GM21390 (cell line): Measurements from ENCODE around the gene MED12.

Experiments used
- ATAC-seq: cut with Tn5 transposase; IDR thresholded peaks from one replicate; pipeline ENCODE4 v1.9.1; 2021; ENCODE audit not compliant: unreplicated experiment

Gene MED12

DNA sequence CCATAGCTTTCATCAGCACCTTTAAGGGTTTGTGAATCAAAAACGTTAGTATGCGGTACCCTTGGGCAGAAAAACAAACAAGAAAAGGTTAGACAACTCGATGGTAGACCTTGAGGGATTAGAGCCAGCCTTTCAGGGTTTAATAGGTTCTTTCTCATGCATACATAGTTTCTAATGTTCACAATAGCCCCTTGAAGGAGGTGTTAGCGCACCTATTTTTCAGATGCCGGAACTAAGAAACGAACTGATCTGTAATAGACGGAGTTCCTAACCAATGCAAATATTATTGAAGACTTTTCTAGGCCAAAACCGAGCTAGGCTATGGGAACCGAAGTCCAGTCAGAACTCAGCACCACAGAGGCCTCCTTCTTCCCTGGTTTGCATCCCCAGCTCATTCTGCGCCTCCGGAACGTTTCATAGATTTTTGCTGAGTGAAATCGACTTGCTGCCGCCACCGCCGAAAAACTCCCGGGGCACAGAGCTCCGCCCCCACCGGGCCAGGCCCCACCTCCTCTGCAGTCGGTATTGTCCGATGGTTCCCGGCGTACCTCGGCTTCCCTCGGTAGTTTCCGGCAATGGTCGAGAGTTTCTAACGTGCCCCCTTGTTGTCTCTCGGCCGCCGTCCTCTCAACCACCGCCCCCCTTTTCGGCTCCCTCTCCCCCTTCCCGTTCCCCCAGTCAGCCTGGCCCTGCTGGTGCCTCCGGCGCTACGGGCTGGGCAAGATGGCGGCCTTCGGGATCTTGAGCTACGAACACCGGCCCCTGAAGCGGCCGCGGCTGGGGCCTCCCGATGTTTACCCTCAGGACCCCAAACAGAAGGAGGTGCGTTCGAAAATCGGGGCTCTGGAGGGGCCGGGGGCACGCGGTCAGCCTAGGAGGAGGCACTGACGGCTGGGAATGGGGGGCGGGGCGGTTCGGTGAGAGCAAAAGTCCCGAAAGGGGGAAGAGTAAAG, at the start of gene MED12:
Gene MED12, plus strand, starts transcription at position 565 of the 953 bp plus-strand sequence. Its CDS starts 159 bp downstream, at position 724.
- peak; percentile 97 for ATAC-seq

- no peak for ATAC-seq
These were observed 47.9 kb upstream of the MED12 start for GRCh38 chrX:71070531-71070930.

GRCh38 chrX:71081330-71082123, 36.9 kb upstream of the MED12 start:
- no peak for ATAC-seq

DNA sequence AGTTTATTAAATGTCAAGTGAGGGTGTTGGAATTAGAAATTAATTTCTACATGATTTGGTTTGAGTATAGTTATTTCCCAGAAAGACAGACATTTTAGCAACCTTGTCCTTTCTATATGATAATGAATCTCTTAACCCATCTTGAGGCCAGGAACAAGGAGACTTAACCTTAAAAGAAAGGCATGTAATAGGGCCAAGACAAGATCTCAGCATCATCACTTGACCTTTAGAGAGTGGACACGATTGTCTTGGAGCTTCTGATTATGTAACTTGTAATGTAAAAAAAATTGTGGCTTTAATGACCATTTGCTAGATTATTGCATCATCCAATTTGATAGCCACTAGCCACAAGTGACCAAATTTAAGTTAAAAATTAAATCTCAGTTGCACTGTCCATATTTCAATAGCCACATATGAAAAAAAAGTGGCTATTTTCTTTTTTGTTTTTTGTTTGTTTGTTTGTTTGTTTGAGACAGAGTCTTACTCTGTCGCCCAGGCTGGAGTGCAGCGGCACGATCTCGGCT, 36.2 kb upstream of the MED12 start:
- no peak for ATAC-seq

DNA sequence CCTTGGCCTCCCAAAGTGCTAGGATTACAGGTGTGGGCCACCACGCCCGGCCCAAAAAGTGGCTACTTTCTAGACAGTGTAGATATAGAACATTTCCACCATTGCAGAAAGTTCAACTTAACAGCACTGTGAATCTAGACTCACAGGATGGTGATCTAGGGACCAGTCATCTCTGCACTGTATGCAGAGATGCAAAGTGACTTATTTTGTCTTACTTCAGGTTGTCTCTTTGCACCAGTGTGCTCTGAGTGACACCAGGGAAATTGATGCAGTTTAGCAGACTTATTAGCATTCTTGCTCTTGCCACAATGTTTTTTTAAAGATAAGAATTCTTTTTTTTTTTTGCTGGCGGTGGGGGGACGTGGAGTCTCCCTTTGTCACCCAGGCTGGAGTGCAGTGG, 35.6 kb upstream of the MED12 start:
- no peak for ATAC-seq

- ATAC-seq = no peak
These were observed 32.5 kb upstream of the MED12 start for GRCh38 chrX:71085900-71086299.

- no peak for ATAC-seq
These were observed 27.1 kb upstream of the MED12 start for GRCh38 chrX:71091263-71091662.

- ATAC-seq = no peak
These were observed 23.4 kb upstream of the MED12 start for GRCh38 chrX:71095033-71095432.

GRCh38 chrX:71095555-71095980, 22.8 kb upstream of the MED12 start, which contains the start of gene FOXO4:
TSS of gene FOXO4 (plus strand) at chrX:71095851. CDS start at chrX:71096529, 678 bp downstream.
- ATAC-seq = peak; percentile 91

GRCh38 chrX:71095981-71096759, 22.2 kb upstream of the MED12 start:
- ATAC-seq = peak; percentile 8

- ATAC-seq = no peak
These were observed 21.7 kb upstream of the MED12 start for GRCh38 chrX:71096760-71097032.

DNA sequence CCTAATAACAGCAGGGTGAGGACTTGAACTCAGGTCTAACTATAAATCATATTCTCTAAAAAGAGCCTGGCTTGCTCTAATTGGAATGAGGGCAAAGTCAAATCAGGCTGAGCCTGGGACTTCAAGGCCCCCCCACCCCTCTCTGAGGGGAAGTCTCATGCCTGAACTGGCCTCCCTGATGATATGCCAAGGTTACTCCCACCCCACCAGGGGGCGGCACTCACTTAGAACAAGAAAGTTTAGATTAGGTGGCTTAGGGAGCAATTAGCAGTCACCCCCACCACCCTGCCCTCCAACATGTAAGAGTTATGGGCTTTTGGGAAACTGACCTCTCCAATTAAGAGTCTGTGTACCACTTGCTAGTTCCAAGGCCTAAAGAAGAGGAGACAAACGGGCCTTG, 20.1 kb upstream of the MED12 start:
- ATAC-seq = no peak

DNA sequence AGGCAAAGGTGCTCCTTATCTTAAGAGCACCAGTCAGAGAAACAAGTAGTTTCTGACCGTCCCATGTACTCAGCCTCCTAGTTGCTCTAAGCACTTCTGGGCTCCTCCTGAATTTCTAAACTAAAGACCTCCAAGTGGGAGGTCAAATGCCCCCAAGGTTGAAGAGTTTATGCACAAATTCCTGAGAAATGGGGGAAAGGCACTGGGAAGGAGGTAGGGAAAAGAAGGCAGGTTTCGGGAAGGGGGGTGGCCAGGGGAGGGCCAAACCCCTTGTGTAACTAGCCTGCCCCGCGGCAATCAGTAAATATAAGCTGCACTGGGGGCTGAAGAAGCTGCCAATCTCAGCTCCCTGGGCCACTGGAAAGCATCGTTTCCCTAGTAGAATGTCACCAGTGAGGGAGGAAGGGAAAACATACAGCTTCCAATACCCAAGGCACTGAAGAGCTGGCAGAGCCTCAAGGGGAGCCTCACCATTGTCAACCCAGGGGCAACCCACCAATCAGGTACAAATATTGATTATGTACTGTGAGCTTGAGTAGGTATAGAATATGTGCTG, 19.4 kb upstream of the MED12 start:
- ATAC-seq = no peak

GRCh38 chrX:71099736-71100135, 18.7 kb upstream of the MED12 start:
- ATAC-seq = no peak

DNA sequence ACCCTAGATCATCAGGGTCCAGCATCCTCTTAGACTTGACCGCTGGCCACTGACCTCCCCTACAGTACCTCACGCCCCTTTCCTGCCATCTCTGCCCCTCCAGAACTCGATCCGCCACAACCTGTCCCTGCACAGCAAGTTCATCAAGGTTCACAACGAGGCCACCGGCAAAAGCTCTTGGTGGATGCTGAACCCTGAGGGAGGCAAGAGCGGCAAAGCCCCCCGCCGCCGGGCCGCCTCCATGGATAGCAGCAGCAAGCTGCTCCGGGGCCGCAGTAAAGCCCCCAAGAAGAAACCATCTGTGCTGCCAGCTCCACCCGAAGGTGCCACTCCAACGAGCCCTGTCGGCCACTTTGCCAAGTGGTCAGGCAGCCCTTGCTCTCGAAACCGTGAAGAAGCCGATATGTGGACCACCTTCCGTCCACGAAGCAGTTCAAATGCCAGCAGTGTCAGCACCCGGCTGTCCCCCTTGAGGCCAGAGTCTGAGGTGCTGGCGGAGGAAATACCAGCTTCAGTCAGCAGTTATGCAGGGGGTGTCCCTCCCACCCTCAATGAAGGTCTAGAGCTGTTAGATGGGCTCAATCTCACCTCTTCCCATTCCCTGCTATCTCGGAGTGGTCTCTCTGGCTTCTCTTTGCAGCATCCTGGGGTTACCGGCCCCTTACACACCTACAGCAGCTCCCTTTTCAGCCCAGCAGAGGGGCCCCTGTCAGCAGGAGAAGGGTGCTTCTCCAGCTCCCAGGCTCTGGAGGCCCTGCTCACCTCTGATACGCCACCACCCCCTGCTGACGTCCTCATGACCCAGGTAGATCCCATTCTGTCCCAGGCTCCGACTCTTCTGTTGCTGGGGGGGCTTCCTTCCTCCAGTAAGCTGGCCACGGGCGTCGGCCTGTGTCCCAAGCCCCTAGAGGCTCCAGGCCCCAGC, 17.6 kb upstream of the MED12 start:
- no peak for ATAC-seq

DNA sequence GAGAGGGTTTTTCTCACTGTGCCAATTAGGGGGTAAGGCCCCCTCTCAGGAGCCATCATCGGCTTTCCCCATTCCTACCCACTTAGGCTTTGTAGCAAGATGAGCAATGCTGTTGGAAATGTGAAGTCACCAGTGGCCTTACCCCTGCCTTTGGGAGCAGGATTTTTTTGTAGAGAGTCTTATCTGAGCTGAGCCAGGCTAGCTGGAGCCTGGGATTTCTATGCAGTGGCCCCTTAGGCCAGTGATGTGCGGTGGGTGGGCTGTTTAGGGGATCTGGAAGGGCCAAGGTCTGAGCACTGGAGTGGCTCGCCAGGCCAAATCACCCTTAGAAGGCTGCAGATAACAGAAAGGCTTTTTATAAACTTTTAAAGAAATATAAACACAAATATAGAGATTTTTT, 16.1 kb upstream of the MED12 start:
- ATAC-seq = no peak

DNA sequence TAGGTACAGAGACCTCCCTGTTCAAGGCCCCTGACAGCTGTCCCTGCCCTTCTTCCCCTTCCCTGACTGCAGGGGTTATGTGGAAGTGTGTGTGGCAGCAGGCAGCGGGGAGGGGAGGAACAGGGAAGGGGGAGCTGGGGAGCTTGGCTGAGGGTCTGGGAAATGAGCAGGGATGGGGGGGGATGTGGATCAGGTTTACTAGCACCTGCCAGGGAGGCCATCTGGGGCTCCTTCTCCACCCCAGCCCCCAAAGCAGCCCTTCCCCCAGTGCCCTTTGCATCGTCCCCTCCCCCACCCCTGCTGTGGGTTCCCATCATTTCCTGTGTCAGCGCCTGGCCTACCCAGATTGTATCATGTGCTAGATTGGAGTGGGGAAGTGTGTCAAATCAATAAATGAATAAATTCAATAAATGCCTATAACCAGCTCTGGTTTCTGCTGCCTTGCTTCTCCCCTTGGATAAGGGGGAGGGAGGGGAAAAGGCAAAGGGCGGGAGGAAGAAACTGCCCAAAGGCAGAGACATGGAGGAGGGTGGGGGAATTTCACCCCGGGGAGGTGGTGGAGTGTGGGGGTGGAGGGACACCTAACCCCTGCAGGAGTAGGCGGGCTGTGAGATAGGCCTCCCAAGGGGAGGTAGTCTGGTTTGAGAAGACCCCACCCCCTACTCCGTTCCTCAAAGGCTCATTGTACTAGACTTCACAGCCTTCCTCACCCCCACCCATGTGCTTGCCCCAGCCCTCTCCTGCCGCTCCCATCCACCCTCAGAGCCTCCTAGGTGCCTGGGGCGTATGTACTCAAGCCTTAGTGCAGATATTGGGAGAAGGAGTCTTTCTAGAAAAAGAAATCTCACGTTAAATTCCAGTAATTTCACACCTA, 15.0 kb upstream of the MED12 start:
- ATAC-seq = no peak

DNA sequence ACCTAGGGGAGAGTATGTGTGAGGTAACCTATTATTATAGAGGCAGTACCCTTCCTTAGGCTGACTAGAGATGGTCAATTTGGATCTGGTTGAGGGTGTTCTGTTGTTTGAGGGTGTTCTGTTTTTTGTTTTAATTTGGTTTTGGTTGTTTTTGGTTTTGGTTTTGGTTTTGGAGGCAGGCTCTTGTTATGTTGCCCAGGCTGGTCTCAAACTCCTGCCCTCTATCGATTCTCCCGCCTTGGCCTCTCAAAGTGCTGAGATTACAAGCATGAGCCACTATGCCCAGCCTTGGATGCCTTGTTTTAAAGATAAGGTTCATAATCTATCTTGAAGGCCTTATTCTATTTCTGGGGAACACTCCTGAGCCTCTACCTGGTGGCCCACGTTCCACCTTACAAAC, 12.8 kb upstream of the MED12 start:
- no peak for ATAC-seq

DNA sequence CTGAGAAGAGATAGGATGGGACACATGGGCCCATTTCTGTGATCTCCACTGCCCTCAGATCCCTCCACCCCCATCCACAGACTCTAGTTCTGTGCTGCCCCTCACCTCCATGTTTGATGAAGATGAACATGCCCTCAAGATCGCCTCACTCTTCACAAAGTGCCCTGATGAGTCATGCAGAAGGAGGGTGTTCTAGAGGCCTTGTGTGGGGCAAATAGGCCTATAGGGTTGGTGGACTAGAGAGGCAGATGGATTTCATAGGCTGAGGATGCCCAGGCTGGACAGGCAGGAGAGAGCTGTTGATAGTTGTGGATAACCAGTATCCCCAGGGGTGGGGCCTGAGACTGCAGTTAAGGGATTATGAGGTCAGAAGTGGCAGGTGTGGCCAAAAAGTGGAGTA, 12.0 kb upstream of the MED12 start, which contains the start of gene CXorf65:
Gene CXorf65, minus strand, starts transcription at position 314 of the 400 bp plus-strand sequence. Its CDS starts 184 bp downstream, at position 130.
- no peak for ATAC-seq
